Activated T-helper 17 cell treated with anti-CD3 and anti-CD28 coated beads, Interleukin-2, amount 50 U/mL, for 72 hours (primary cell): ENCODE measurements around the gene AQR. TPM values are rescaled to one million over a fixed set of nuclear protein-coding genes. Genes with fewer than 3 reads are reported as not detected.

Source experiments
- ATAC-seq: fragments of 150-1000 bp; cut with Tn5 transposase; replicated peaks from 2 replicates; pipeline ENCODE4 v1.10.0; 2021; ENCODE audit warnings: mild to moderate bottlenecking, moderate library complexity
- H3K27ac Mint-ChIP-seq: one replicate; pipeline ENCODE4 v1.8.0; 2022; ENCODE audit warnings: mixed read lengths
- H3K27me3 Mint-ChIP-seq: one replicate; pipeline ENCODE4 v1.8.0; 2022; ENCODE audit warnings: mixed read lengths
- H3K36me3 Mint-ChIP-seq: one replicate; pipeline ENCODE4 v1.8.0; 2022; ENCODE audit warnings: low read depth, mild to moderate bottlenecking, mixed read lengths
- H3K4me1 Mint-ChIP-seq: one replicate; pipeline ENCODE4 v1.8.0; 2022; ENCODE audit warnings: mixed read lengths
- H3K4me3 Mint-ChIP-seq: one replicate; pipeline ENCODE4 v1.8.0; 2022; ENCODE audit warnings: mild to moderate bottlenecking, mixed read lengths
- H3K9me3 Mint-ChIP-seq: one replicate; pipeline ENCODE4 v1.8.0; 2022; ENCODE audit warnings: mixed read lengths
- total RNA-seq, 2 donors: library from RNA; stranded (reverse); gene quantifications; one replicate each; pipeline ENCODE4 v1.2.3, GENCODE V29; 2022

AQR gene
- total RNA-seq, 2 donors from 2014 or later: 37.6 to 39.4 TPM

- no peaks in the 10 kb centered on the region for H3K4me1 Mint-ChIP-seq
- H3K36me3 Mint-ChIP-seq: peaks cover 97% of the 10 kb centered on the region
- ATAC-seq: no peak
- H3K27ac Mint-ChIP-seq: no peak overlapping the region
- H3K4me3 Mint-ChIP-seq: no peak overlapping the region
- no peaks in the 10 kb centered on the region for H3K27me3 Mint-ChIP-seq
- H3K9me3 Mint-ChIP-seq: no peaks in the 10 kb centered on the region
Observed at GRCh38 chr15:34883042-34883441, 86.5 kb downstream of the AQR start.

GRCh38 chr15:34879107-34879506 lies 90.4 kb downstream of the AQR start:
- Mint-ChIP-seq H3K27ac (no peak overlapping the region), H3K9me3 (no peaks in the 10 kb centered on the region), H3K27me3 (no peaks in the 10 kb centered on the region), H3K4me1 (no peaks in the 10 kb centered on the region), H3K36me3 (peaks cover 97% of the 10 kb centered on the region), H3K4me3 (no peak overlapping the region)
- no peak for ATAC-seq

GRCh38 chr15:34876640-34877039 lies 92.9 kb downstream of the AQR start:
- peaks cover 100% of the 10 kb centered on the region for H3K36me3 Mint-ChIP-seq
- no peaks in the 10 kb centered on the region for H3K4me1 Mint-ChIP-seq
- no peak overlapping the region for H3K27ac Mint-ChIP-seq
- H3K27me3 Mint-ChIP-seq: no peaks in the 10 kb centered on the region
- H3K4me3 Mint-ChIP-seq: no peak overlapping the region
- no peak for ATAC-seq
- no peaks in the 10 kb centered on the region for H3K9me3 Mint-ChIP-seq

- ATAC-seq: no peak
- Mint-ChIP-seq H3K4me3 (no peak overlapping the region), H3K4me1 (no peaks in the 10 kb centered on the region), H3K36me3 (peaks cover 98% of the 10 kb centered on the region), H3K27ac (no peak overlapping the region), H3K9me3 (peaks cover 3% of the 10 kb centered on the region), H3K27me3 (no peaks in the 10 kb centered on the region)
Observed at GRCh38 chr15:34869110-34869509, 100.4 kb downstream of the AQR start.

GRCh38 chr15:34865531-34865930 lies 104.0 kb downstream of the AQR start:
- Mint-ChIP-seq H3K9me3 (peaks cover 3% of the 10 kb centered on the region), H3K27me3 (no peaks in the 10 kb centered on the region), H3K4me3 (no peak overlapping the region), H3K4me1 (no peaks in the 10 kb centered on the region), H3K36me3 (peaks cover 93% of the 10 kb centered on the region), H3K27ac (no peak overlapping the region)
- ATAC-seq: no peak

GRCh38 chr15:34861214-34861613 lies 108.3 kb downstream of the AQR start:
- no peak for ATAC-seq
- no peak overlapping the region for H3K4me3 Mint-ChIP-seq
- peaks cover 93% of the 10 kb centered on the region for H3K36me3 Mint-ChIP-seq
- H3K9me3 Mint-ChIP-seq: no peaks in the 10 kb centered on the region
- H3K27ac Mint-ChIP-seq: no peak overlapping the region
- H3K27me3 Mint-ChIP-seq: no peaks in the 10 kb centered on the region
- H3K4me1 Mint-ChIP-seq: no peaks in the 10 kb centered on the region

GRCh38 chr15:34855893-34856292 lies 113.6 kb downstream of the AQR start:
- Mint-ChIP-seq H3K4me3 (no peak overlapping the region), H3K9me3 (no peaks in the 10 kb centered on the region), H3K27me3 (no peaks in the 10 kb centered on the region), H3K4me1 (no peaks in the 10 kb centered on the region), H3K36me3 (peaks cover 77% of the 10 kb centered on the region), H3K27ac (no peak overlapping the region)
- no peak for ATAC-seq

- H3K4me3 Mint-ChIP-seq: no peak overlapping the region
- ATAC-seq: no peak
- H3K27ac Mint-ChIP-seq: no peak overlapping the region
- no peaks in the 10 kb centered on the region for H3K9me3 Mint-ChIP-seq
- H3K27me3 Mint-ChIP-seq: no peaks in the 10 kb centered on the region
- H3K4me1 Mint-ChIP-seq: no peaks in the 10 kb centered on the region
- peaks cover 76% of the 10 kb centered on the region for H3K36me3 Mint-ChIP-seq
Observed at GRCh38 chr15:34855413-34855812, 114.1 kb downstream of the AQR start.

- H3K36me3 Mint-ChIP-seq: peaks cover 64% of the 10 kb centered on the region
- no peak overlapping the region for H3K27ac Mint-ChIP-seq
- H3K27me3 Mint-ChIP-seq: no peaks in the 10 kb centered on the region
- no peaks in the 10 kb centered on the region for H3K9me3 Mint-ChIP-seq
- ATAC-seq: no peak
- no peaks in the 10 kb centered on the region for H3K4me1 Mint-ChIP-seq
- no peak overlapping the region for H3K4me3 Mint-ChIP-seq
Observed at GRCh38 chr15:34854232-34854631, 115.3 kb downstream of the AQR start.

- Mint-ChIP-seq H3K4me1 (no peaks in the 10 kb centered on the region), H3K27me3 (no peaks in the 10 kb centered on the region), H3K9me3 (no peaks in the 10 kb centered on the region), H3K4me3 (no peak overlapping the region), H3K27ac (no peak overlapping the region), H3K36me3 (peaks cover 53% of the 10 kb centered on the region)
- no peak for ATAC-seq
Observed at GRCh38 chr15:34853001-34853758, 116.4 kb downstream of the AQR start.

- Mint-ChIP-seq H3K27ac (no peak overlapping the region), H3K4me1 (no peaks in the 10 kb centered on the region), H3K4me3 (no peak overlapping the region), H3K36me3 (peaks cover 39% of the 10 kb centered on the region), H3K9me3 (no peaks in the 10 kb centered on the region), H3K27me3 (no peaks in the 10 kb centered on the region)
- no peak for ATAC-seq
Observed at GRCh38 chr15:34851751-34852150, 117.8 kb downstream of the AQR start.

GRCh38 chr15:34851007-34851406 lies 118.5 kb downstream of the AQR start:
- H3K27ac Mint-ChIP-seq: no peak overlapping the region
- H3K4me1 Mint-ChIP-seq: no peaks in the 10 kb centered on the region
- no peak for ATAC-seq
- H3K27me3 Mint-ChIP-seq: no peaks in the 10 kb centered on the region
- H3K9me3 Mint-ChIP-seq: no peaks in the 10 kb centered on the region
- H3K36me3 Mint-ChIP-seq: peaks cover 32% of the 10 kb centered on the region
- no peak overlapping the region for H3K4me3 Mint-ChIP-seq

- Mint-ChIP-seq H3K36me3 (peaks cover 23% of the 10 kb centered on the region), H3K4me3 (no peak overlapping the region), H3K27me3 (no peaks in the 10 kb centered on the region), H3K9me3 (no peaks in the 10 kb centered on the region), H3K27ac (no peak overlapping the region), H3K4me1 (no peaks in the 10 kb centered on the region)
- ATAC-seq: no peak
Observed at GRCh38 chr15:34850121-34850520, 119.4 kb downstream of the AQR start.

- ATAC-seq: no peak
- H3K36me3 Mint-ChIP-seq: peaks cover 16% of the 10 kb centered on the region
- H3K27ac Mint-ChIP-seq: no peak overlapping the region
- no peaks in the 10 kb centered on the region for H3K9me3 Mint-ChIP-seq
- no peaks in the 10 kb centered on the region for H3K4me1 Mint-ChIP-seq
- H3K4me3 Mint-ChIP-seq: no peak overlapping the region
- no peaks in the 10 kb centered on the region for H3K27me3 Mint-ChIP-seq
Observed at GRCh38 chr15:34849364-34849959, 120.1 kb downstream of the AQR start.

- H3K4me1 Mint-ChIP-seq: no peaks in the 10 kb centered on the region
- no peak overlapping the region for H3K27ac Mint-ChIP-seq
- no peak for ATAC-seq
- no peaks in the 10 kb centered on the region for H3K27me3 Mint-ChIP-seq
- no peaks in the 10 kb centered on the region for H3K36me3 Mint-ChIP-seq
- H3K9me3 Mint-ChIP-seq: no peaks in the 10 kb centered on the region
- H3K4me3 Mint-ChIP-seq: no peak overlapping the region
Observed at GRCh38 chr15:34847598-34847997, 121.9 kb downstream of the AQR start.
